ENCODE results near the gene OTX2.

The OTX2 gene

GRCh38 chr14:56829151-56829550 lies 18.9 kb upstream of the OTX2 start:
- TF ChIP-seq TAF1 (IDR thresholded peaks at IDR 0.05; ENCODE audit: borderline replicate concordance, insufficient read depth, low read length) (no peak), REST (IDR thresholded peaks at IDR 0.05; ENCODE audit: insufficient read depth in 1 of 2, low read depth in 2 of 2, low read length in 2 of 2) (no peak), FOXP2 (optimal IDR thresholded peaks at IDR 0.05; ENCODE audit: borderline replicate concordance, extremely low read depth, extremely low read length, insufficient read depth) (no peak), POLR2AphosphoS5 (IDR thresholded peaks at IDR 0.05; ENCODE audit: low read depth, low read length) (no peak), SIN3A (IDR thresholded peaks at IDR 0.05; ENCODE audit: borderline replicate concordance, insufficient read depth, low read length) (no peak)

GRCh38 chr14:56826214-56826613 lies 15.9 kb upstream of the OTX2 start:
- TF ChIP-seq POLR2AphosphoS5 (IDR thresholded peaks at IDR 0.05; ENCODE audit: low read depth, low read length) = no peak
- TF ChIP-seq FOXP2 (optimal IDR thresholded peaks at IDR 0.05; ENCODE audit: borderline replicate concordance, extremely low read depth, extremely low read length, insufficient read depth) = no peak
- TF ChIP-seq SIN3A (IDR thresholded peaks at IDR 0.05; ENCODE audit: borderline replicate concordance, insufficient read depth, low read length) = no peak
- no peak for TF ChIP-seq REST (IDR thresholded peaks at IDR 0.05; ENCODE audit: insufficient read depth in 1 of 2, low read depth in 2 of 2, low read length in 2 of 2)
- TF ChIP-seq TAF1 (IDR thresholded peaks at IDR 0.05; ENCODE audit: borderline replicate concordance, insufficient read depth, low read length) = no peak

- no peak for TF ChIP-seq SIN3A (IDR thresholded peaks at IDR 0.05; ENCODE audit: borderline replicate concordance, insufficient read depth, low read length)
- TF ChIP-seq TAF1 (IDR thresholded peaks at IDR 0.05; ENCODE audit: borderline replicate concordance, insufficient read depth, low read length) = no peak
- no peak for TF ChIP-seq POLR2AphosphoS5 (IDR thresholded peaks at IDR 0.05; ENCODE audit: low read depth, low read length)
- no peak for TF ChIP-seq FOXP2 (optimal IDR thresholded peaks at IDR 0.05; ENCODE audit: borderline replicate concordance, extremely low read depth, extremely low read length, insufficient read depth)
- no peak for TF ChIP-seq REST (IDR thresholded peaks at IDR 0.05; ENCODE audit: insufficient read depth in 1 of 2, low read depth in 2 of 2, low read length in 2 of 2)
Observed at GRCh38 chr14:56821805-56822610, 11.7 kb upstream of the OTX2 start.

- no peak for TF ChIP-seq POLR2AphosphoS5 (IDR thresholded peaks at IDR 0.05; ENCODE audit: low read depth, low read length)
- TF ChIP-seq TAF1 (IDR thresholded peaks at IDR 0.05; ENCODE audit: borderline replicate concordance, insufficient read depth, low read length) = no peak
- TF ChIP-seq FOXP2 (optimal IDR thresholded peaks at IDR 0.05; ENCODE audit: borderline replicate concordance, extremely low read depth, extremely low read length, insufficient read depth) = no peak
- no peak for TF ChIP-seq REST (IDR thresholded peaks at IDR 0.05; ENCODE audit: insufficient read depth in 1 of 2, low read depth in 2 of 2, low read length in 2 of 2)
- no peak for TF ChIP-seq SIN3A (IDR thresholded peaks at IDR 0.05; ENCODE audit: borderline replicate concordance, insufficient read depth, low read length)
Observed at GRCh38 chr14:56821177-56821576, 10.9 kb upstream of the OTX2 start.

Data from PFSK-1 (cell line).